HG03571 (cell line): Measurements from ENCODE around the gene COQ5.
A peak's percentile ranks its signal among the peaks of the same experiment; 100 is the strongest.

Experiments used
- ATAC-seq: cut with Tn5 transposase; IDR thresholded peaks from one replicate; pipeline ENCODE4 v1.9.1; 2021; ENCODE audit not compliant: unreplicated experiment

COQ5 gene

DNA sequence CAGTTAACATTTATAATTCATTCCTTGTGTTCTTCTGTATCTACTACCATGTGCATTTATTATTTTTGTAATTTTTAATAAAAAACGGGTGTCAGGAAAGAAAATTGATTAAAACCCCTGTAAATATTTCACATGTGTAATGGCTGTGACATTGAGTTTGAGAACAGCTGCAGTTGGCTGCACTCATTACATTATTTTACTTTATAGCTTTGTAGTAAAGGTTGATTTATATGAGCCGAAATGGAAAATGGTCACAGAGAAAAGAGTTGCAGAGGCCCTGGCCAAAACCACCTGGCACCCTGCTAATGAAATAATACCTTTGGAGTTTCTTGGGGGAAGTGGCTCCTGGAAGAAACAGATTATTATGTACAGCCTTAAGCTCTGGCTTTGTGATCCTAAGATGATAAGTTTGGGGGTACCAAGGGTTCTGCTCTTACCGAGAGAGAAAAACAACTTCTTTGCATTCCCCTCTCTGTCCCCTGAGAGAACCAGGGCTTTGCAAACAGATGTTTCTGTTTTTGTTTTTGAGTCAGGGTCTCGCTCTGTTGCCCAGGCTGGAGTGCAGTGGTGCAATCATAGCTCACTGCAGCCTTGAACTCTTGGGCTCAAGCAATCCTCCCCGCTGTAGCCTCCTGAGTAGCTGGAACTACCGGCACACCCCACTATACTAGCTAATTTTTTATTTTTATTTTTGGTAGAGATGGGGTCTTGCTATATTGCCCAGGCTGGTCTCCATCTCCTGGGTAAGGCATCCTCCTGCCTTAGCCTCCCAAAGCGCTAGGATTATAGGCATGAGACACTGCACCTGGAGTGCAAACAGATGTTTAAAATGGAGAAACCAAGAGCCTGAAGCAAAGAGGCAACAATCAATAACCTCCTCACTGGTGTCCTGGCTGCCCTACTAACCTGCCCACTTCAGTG lies 42.7 kb downstream of the COQ5 start:
- ATAC-seq, result no peak

DNA sequence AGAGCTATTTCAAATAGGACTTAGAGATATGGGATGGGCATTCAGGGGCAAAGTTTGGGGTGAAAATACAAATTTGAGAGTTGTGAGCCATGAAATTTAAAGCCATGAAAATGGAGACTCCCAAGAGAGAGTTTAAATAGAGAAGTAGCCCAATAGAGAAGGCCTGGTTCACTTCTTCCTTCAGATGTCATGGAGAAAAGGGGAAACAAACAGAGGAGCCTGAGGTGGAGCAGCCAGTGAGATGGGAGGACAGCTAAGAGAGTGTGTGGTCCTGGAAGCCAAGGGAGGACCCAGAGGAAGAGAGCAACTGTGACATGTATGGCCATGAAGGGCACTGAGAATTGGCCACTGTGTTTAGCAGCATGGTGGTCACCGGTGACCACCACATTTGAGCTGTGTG lies 45.3 kb downstream of the COQ5 start:
- ATAC-seq, result no peak

GRCh38 chr12:120481022-120481767 lies 47.8 kb downstream of the COQ5 start:
- no peak for ATAC-seq

DNA sequence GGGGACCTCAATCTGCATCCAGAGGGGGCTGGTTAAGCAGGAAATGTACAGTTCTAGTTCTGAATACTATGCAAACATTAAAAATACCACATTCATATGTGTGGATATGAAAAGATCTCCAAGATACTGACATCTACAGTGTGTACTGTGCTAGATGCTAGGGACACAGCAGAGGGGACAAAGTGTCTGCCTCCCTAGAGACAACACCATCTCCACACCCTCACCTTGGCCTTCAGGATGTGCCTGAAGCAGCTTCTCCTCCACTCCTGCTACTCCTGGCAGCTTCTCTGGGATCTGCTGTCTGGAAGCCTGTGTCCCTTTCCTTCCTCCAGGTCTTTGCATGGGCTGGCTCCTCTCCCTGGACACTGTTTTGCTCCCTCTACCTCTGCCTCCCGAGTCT lies 48.7 kb downstream of the COQ5 start:
- ATAC-seq, result no peak

- no peak for ATAC-seq
Measured at GRCh38 chr12:120479458-120479857, 49.5 kb downstream of the COQ5 start.

DNA sequence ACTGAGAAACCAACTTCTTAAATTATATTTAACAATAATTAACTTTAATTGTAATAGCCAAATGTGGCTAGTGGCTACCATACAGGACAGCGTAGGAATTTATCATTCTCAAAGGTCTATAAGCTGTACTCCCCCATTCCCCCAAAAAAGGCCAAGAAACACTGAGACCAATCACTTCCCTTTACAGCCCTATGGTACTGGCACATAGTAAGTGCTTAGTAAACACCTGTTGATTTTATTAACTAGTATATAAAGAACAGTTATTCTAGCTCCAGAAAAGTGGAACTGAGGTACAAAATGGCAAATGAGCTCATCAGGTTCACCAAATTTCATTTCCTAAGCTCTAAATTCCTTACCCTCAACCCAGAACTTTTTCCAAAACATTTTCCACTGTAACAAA lies 53.3 kb downstream of the COQ5 start:
- no peak for ATAC-seq

DNA sequence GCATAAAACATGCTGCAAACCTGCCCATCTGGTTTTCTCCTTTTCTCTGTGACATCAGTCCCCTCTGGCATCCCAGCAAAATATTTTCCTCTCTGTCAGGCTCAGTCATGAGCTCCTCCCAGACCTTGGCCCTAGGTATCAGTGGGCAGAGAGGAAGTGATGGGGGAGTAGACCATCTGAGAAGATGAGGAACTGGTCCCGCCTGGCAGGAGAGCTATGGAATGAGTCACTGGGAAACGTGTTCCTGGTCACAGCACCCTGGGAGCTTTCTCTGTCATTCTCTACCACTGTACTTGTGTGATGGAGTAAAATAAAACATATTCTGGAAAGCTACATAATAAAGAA lies 54.4 kb downstream of the COQ5 start:
- no peak for ATAC-seq

- no peak for ATAC-seq
Measured at GRCh38 chr12:120473807-120474615, 54.9 kb downstream of the COQ5 start.

GRCh38 chr12:120472521-120472920 lies 56.4 kb downstream of the COQ5 start:
- no peak for ATAC-seq

- ATAC-seq, result peak; percentile 7
Measured at GRCh38 chr12:120470150-120470784, 58.7 kb downstream of the COQ5 start.

DNA sequence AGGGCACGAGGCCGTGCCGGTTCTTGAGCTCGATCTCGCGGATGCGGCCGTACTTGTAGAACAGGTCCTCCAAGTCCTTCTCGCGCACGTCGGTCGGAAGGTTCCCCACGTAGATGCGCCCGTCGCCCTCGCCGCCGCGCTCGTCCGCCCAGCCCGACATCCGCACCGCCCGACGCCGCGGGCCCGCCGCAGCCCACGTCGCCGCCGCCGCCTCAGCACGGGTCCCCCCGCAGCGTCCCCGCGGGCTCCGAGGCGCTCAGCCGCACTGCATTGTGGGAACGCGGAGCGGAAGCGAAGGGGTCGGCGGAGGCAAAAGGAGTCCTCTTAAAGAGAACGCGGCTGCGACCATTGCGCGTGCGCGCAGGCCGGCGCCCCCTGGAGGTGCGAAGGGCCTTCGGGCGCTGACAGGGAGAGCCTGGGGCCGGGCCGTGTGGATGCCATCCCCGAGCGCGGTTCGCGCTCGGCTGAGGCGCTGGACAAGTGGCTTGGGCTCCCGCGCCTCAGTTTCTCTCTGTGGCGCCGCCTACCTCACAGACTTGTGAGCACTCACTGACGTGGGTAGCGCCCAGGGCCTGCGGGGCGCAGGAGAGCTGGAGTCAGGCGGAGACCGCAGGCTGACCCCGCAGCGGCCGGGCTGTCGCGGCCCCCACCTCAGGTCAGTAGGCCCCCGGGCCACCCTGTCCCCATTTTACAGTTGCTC lies 59.4 kb downstream of the COQ5 start, which contains the start of gene SRSF9:
Gene SRSF9, minus strand, starts transcription at position 299 of the 700 bp plus-strand sequence. Its CDS starts 139 bp downstream, at position 160.
- peak; percentile 87 for ATAC-seq

DNA sequence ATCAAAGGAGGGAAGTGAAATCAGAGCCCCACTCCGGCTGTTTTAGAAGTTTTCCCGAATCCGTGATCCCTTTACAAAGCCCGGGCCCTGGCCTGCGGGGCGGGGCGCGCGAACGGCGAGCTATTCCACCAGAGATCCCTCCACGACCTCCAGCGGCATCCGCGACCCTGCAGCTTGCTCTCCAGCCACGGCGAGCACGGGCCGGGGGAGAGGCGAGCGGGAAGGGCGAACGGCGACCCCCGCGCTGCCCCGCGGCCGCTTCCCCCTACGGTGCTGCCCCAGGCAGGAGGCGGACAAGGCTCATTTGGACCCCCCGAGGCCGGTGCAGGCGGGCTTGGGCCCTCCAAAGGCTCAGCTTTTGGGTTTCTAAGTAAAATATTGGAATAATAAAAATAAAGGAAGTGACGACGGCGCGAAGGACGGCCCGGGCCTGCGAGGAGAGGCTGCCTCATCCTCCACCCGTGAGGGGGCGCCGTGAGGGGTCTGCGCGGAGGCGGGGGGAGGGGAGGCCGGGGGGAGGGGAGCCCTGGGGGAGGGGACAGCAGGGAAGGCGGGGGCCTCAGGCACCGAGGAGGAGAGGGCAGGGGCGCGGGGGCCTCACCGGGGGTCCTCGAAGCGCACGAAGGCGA lies 60.0 kb downstream of the COQ5 start:
- peak; percentile 20 for ATAC-seq

DNA sequence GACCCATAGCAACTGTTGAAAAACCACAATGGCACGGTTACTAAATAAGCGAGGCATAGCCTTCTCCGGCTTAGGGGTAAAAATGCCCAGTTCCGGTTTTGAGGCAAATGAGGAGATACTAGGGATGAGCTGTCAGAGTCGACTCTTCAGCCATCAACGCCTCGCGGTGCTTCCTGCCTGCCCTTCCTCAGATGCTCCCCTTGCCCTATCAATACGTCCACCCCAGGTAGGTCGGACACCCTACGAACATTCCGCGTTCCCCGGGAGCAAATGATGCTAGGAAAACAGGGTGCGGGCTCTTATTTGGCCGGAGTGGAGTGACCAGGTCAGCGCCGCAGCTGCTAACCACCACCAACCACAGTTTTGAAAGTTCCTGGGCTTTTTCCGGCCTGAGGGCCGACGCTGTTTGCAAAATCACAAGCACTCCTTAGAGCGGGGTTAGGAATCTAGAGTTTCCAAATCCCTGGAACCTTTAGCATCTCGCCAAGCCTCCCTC lies 60.6 kb downstream of the COQ5 start:
- ATAC-seq, result peak; percentile 15

- ATAC-seq, result no peak
Measured at GRCh38 chr12:120467439-120467838, 61.5 kb downstream of the COQ5 start.

GRCh38 chr12:120466560-120467315 lies 62.2 kb downstream of the COQ5 start:
- ATAC-seq, result no peak

DNA sequence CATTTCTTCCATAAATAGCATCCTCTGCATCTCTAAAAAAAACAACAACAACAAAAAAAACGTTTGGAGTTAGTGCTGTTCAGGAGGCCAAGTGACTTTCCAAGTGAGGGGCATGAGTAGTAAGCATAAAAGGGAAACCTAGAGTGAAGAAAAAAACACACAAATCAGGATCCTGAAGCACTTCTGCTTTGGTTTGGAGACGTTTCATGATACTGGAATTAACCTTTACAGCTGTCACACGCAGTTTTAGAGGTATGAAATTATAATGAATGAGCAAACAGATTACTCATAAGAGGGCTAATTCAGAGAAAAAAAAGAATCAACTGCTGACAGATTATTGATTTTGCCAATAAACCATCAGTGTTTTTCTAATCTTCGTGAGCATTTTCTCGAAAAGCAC lies 63.2 kb downstream of the COQ5 start:
- no peak for ATAC-seq

- no peak for ATAC-seq
Measured at GRCh38 chr12:120463712-120464111, 65.2 kb downstream of the COQ5 start.

DNA sequence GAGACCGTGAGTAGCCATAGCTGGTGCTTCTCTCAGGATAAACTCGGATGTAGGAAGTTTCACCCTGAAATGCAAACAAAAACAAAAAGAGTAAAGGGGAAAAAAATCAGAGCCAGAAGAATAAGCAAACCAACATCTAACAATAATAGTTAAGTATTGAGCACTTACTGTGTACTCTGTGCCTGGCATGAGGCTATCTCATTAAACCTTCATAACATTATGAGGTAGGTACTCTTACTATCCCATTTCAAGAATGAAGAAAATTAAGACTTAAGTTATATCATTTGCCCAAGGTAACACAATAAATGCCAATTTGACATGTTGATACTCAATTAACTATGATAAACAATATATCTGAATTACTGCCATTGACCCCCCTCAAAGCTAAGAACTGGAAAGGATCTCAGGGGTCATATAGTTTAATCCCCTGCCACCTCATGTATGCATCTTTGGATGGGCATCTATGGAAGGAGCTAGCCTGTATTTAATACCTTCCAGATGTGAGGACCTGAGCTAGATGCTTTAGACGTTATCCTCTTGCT lies 66.8 kb downstream of the COQ5 start:
- no peak for ATAC-seq

DNA sequence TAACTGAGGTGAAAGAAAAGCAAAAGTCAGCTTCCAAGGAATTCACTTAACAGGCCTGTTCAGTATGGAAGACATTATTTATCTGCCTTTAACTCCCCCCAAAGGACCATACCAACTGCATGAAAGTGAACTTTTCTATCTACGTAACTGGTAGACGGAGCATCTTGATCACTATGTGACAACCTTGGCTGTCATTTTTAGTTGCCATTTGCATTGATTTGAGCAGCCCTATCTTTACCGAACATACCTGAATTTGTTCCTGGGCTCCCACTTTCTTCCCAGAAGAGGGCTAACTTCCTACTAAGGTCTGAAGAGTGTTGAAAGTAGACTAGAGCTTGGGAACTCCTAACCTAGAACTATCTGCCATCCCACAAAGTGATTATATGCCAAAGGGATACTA lies 68.8 kb downstream of the COQ5 start:
- ATAC-seq, result no peak
